A204.1 (cell line): ENCODE data around the gene HECW1.

ENCODE experiments used
- FAIRE-seq: peaks from 2 replicates; lab custom pipeline; 2012; peaks lifted over from hg19 to GRCh38; lab: Jason Lieb, UNC

Gene HECW1

GRCh38 chr7:43273939-43274719, 161.7 kb downstream of the HECW1 start:
- FAIRE-seq: no peak

- FAIRE-seq: no peak
Measured at GRCh38 chr7:43274752-43275151, 162.3 kb downstream of the HECW1 start.

GRCh38 chr7:43276547-43276946, 164.1 kb downstream of the HECW1 start:
- no peak for FAIRE-seq

- FAIRE-seq: no peak
Measured at GRCh38 chr7:43278088-43278644, 165.7 kb downstream of the HECW1 start.

GRCh38 chr7:43281268-43281667, 168.8 kb downstream of the HECW1 start:
- no peak for FAIRE-seq

GRCh38 chr7:43283706-43284105, 171.3 kb downstream of the HECW1 start:
- FAIRE-seq: no peak

- no peak for FAIRE-seq
Measured at GRCh38 chr7:43289826-43290225, 177.4 kb downstream of the HECW1 start.

GRCh38 chr7:43290978-43291377, 178.5 kb downstream of the HECW1 start:
- FAIRE-seq: no peak

GRCh38 chr7:43291789-43292188, 179.3 kb downstream of the HECW1 start:
- FAIRE-seq: no peak

- FAIRE-seq: no peak
Measured at GRCh38 chr7:43292384-43292783, 179.9 kb downstream of the HECW1 start.

GRCh38 chr7:43294080-43294630, 181.7 kb downstream of the HECW1 start:
- no peak for FAIRE-seq

- no peak for FAIRE-seq
Measured at GRCh38 chr7:43295429-43295828, 183.0 kb downstream of the HECW1 start.

- no peak for FAIRE-seq
Measured at GRCh38 chr7:43296306-43296705, 183.9 kb downstream of the HECW1 start.

- FAIRE-seq: no peak
Measured at GRCh38 chr7:43298617-43299016, 186.2 kb downstream of the HECW1 start.

GRCh38 chr7:43300121-43300520, 187.7 kb downstream of the HECW1 start:
- FAIRE-seq: no peak

GRCh38 chr7:43302211-43302711, 189.8 kb downstream of the HECW1 start:
- no peak for FAIRE-seq

GRCh38 chr7:43302773-43303460, 190.5 kb downstream of the HECW1 start:
- no peak for FAIRE-seq

- FAIRE-seq: no peak
Measured at GRCh38 chr7:43303740-43304241, 191.3 kb downstream of the HECW1 start.

- FAIRE-seq: no peak
Measured at GRCh38 chr7:43306404-43306803, 194.0 kb downstream of the HECW1 start.

GRCh38 chr7:43307522-43307921, 195.1 kb downstream of the HECW1 start:
- no peak for FAIRE-seq

GRCh38 chr7:43308913-43309705, 196.7 kb downstream of the HECW1 start:
- no peak for FAIRE-seq

GRCh38 chr7:43309706-43310022, 197.2 kb downstream of the HECW1 start:
- FAIRE-seq: no peak
